Neural crest cell (in vitro differentiated cells): ENCODE data around the gene PRXL2B. TPM values are rescaled to one million over a fixed set of nuclear protein-coding genes. Genes with fewer than 3 reads are reported as not detected.
A peak's percentile ranks its signal among the peaks of the same experiment; 100 is the strongest.

Experiments
- DNase-seq: peaks from one replicate; pipeline ENCODE4 v3.0.0; 2021; ENCODE audit warnings: low read depth, mixed read lengths, low spot score
- H3K27ac Mint-ChIP-seq: one replicate; pipeline ENCODE4 v1.8.0; 2021; ENCODE audit warnings: mild to moderate bottlenecking, mixed read lengths; ENCODE audit not compliant: unreplicated experiment
- H3K27me3 Mint-ChIP-seq: 2 replicates; pipeline ENCODE4 v1.8.0; 2021; ENCODE audit warnings: low read depth, mild to moderate bottlenecking, mixed read lengths
- H3K36me3 Mint-ChIP-seq: 2 replicates; pipeline ENCODE4 v1.8.0; 2021; ENCODE audit warnings: low read depth, mild to moderate bottlenecking, mixed read lengths
- H3K4me1 Mint-ChIP-seq: 2 replicates; pipeline ENCODE4 v1.8.0; 2021; ENCODE audit warnings: mixed read lengths
- H3K4me3 Mint-ChIP-seq: one replicate; pipeline ENCODE4 v1.8.0; 2021; ENCODE audit warnings: mild to moderate bottlenecking, mixed read lengths
- H3K9me3 Mint-ChIP-seq: 2 replicates; pipeline ENCODE4 v1.8.0; 2021; ENCODE audit warnings: mixed read lengths
- CTCF ChIP-seq: fragments of 200-600 bp; sonication (generic); conservative IDR thresholded peaks from 2 replicates; pipeline ENCODE4 v1.5.0; 2021; ENCODE audit warnings: antibody characterized with exemption, mild to moderate bottlenecking
- long read RNA-seq: library from polyadenylated mRNA; unstranded; transcript quantifications from one replicate; pipeline ENCODE4 v2.0.0, GENCODE V29; 2020
- total RNA-seq: library from RNA; stranded (reverse); gene quantifications from 2 replicates; pipeline ENCODE4 v1.2.1, GENCODE V29; 2021

The PRXL2B gene
- 51.3 and 58.9 TPM in 2 replicates for total RNA-seq
- long read RNA-seq, partial matches to known transcripts = 2 of 4 reads
- long read RNA-seq, other reads (novel, unspliced or antisense) = 1 of 4 reads

GRCh38 chr1:2586154-2587070, at the start of gene PRXL2B:
TSS of gene PRXL2B (plus strand) at chr1:2586777. CDS start at chr1:2586886, 109 bp downstream.
- Mint-ChIP-seq H3K36me3 (no peaks in the 10 kb centered on the region), H3K27ac (peak within 1 kb of the TSS; percentile 91), H3K9me3 (no peaks in the 10 kb centered on the region), H3K27me3 (peaks cover 10% of the 10 kb centered on the region), H3K4me3 (peak within 1 kb of the TSS; percentile 94), H3K4me1 (peaks cover 14% of the 10 kb centered on the region)
- no peak for TF ChIP-seq CTCF
- DNase-seq = peak; percentile 99

- no peak for DNase-seq
- no peak overlapping the region for H3K4me3 Mint-ChIP-seq
Observed at GRCh38 chr1:2537784-2538115, 48.8 kb upstream of the PRXL2B start.

GRCh38 chr1:2538376-2538775, 48.2 kb upstream of the PRXL2B start:
- DNase-seq = no peak
- peaks cover 35% of the 10 kb centered on the region for H3K4me1 Mint-ChIP-seq
- TF ChIP-seq CTCF = no peak
- no peak overlapping the region for H3K27ac Mint-ChIP-seq
- H3K36me3 Mint-ChIP-seq = no peaks in the 10 kb centered on the region
- no peak overlapping the region for H3K4me3 Mint-ChIP-seq
- peaks cover 28% of the 10 kb centered on the region for H3K27me3 Mint-ChIP-seq
- no peaks in the 10 kb centered on the region for H3K9me3 Mint-ChIP-seq

More at GRCh38 chr1:2537784-2538115, 48.8 kb upstream of the PRXL2B start:
- TF ChIP-seq CTCF = no peak
- H3K9me3 Mint-ChIP-seq = no peaks in the 10 kb centered on the region
- no peak overlapping the region for H3K27ac Mint-ChIP-seq
- H3K36me3 Mint-ChIP-seq = no peaks in the 10 kb centered on the region
- peaks cover 42% of the 10 kb centered on the region for H3K4me1 Mint-ChIP-seq
- peaks cover 34% of the 10 kb centered on the region for H3K27me3 Mint-ChIP-seq

GRCh38 chr1:2538872-2539271, 47.7 kb upstream of the PRXL2B start:
- Mint-ChIP-seq H3K27ac (no peak overlapping the region), H3K4me1 (peaks cover 33% of the 10 kb centered on the region)

GRCh38 chr1:2539312-2539907, 47.2 kb upstream of the PRXL2B start:
- peak; percentile 43 for DNase-seq
- peak; percentile 51 for TF ChIP-seq CTCF
- Mint-ChIP-seq H3K9me3 (no peaks in the 10 kb centered on the region), H3K4me1 (peaks cover 35% of the 10 kb centered on the region), H3K27me3 (peaks cover 20% of the 10 kb centered on the region), H3K4me3 (no peak overlapping the region), H3K36me3 (no peaks in the 10 kb centered on the region), H3K27ac (no peak overlapping the region)

More at GRCh38 chr1:2538872-2539271, 47.7 kb upstream of the PRXL2B start:
- no peaks in the 10 kb centered on the region for H3K36me3 Mint-ChIP-seq
- no peak for TF ChIP-seq CTCF
- H3K27me3 Mint-ChIP-seq = peaks cover 23% of the 10 kb centered on the region
- H3K9me3 Mint-ChIP-seq = no peaks in the 10 kb centered on the region
- no peak for DNase-seq
- H3K4me3 Mint-ChIP-seq = no peak overlapping the region
